Pancreas (tissue), 10 donors: ENCODE results near the gene ATP11C. TPM values are rescaled to one million over a fixed set of nuclear protein-coding genes. Genes with fewer than 3 reads are reported as not detected.

Experiments used
- ATAC-seq, 4 donors: fragments of 200-7000 bp; cut with Tn5 transposase; one replicate each; pipeline versions ENCODE4 v1.8.0 to v1.9.1; 2020; ENCODE audit warnings: mild to moderate bottlenecking in 4 of 4, moderate library complexity in 4 of 4
- DNase-seq, 6 donors: peaks; one replicate each; pipeline ENCODE4 v3.0.0-alpha.2; 2020
- FAIRE-seq: peaks from 2 replicates; lab custom pipeline; 2012; peaks lifted over from hg19 to GRCh38; lab: Jason Lieb, UNC
- H3K27ac ChIP-seq, 4 donors: fragments of 200-600 bp; sonication (generic); 1 replicate in 3 of 4; 2 replicates in 1 of 4; pipeline versions ENCODE4 v1.5.0 to v1.8.0; 2020
- H3K27me3 ChIP-seq, 4 donors: fragments of 200-600 bp; one replicate each; pipeline ENCODE4 v1.8.0; 2021
- H3K36me3 ChIP-seq, 3 donors: fragments of 200-600 bp; sonication (generic) in 1 of 3; one replicate each; pipeline versions ENCODE4 v1.5.0 to v1.8.0; 2020 to 2021
- H3K4me1 ChIP-seq, 3 donors: fragments of 200-600 bp; one replicate each; pipeline ENCODE4 v1.8.0; 2021
- H3K4me3 ChIP-seq, 4 donors: fragments of 200-600 bp; sonication (generic) in 2 of 4; one replicate each; pipeline versions ENCODE4 v1.5.0 to v1.8.0; 2020 to 2021
- H3K9me3 ChIP-seq, 4 donors: fragments of 200-600 bp; one replicate each; pipeline ENCODE4 v1.8.0; 2021
- CTCF ChIP-seq, 4 donors: fragments of 200-600 bp; sonication (generic) in 3 of 4; IDR thresholded peaks; one replicate each; pipeline versions ENCODE4 v1.5.0 to v1.8.0; 2021; ENCODE audit warnings: antibody characterized with exemption in 4 of 4
- WGBS, 2 donors: extraction: QIAGEN DNeasy Blood & Tissue Kit; methylation state at CpG; one replicate each; pipeline ENCODE4 v1.1.7; 2013; 5-methylcytosine and 5-hydroxymethylcytosine counted together
- intact Hi-C, 3 donors: fragments of 100-400 bp; cut with DNase I; formaldehyde crosslinking; loops; one replicate each; pipeline versions ENCODE4 v1.11.1 to v1.14.2; 2022
- polyA plus RNA-seq, 2 donors: library from polyadenylated mRNA; stranded (reverse); fragments of 200-250 nt; gene quantifications; one replicate each; pipeline ENCODE4 v1.2.3, GENCODE V29; 2013
- total RNA-seq, 6 donors: library from RNA; stranded (reverse); fragmentation: NEBNext Ultra II Directional in 4 of 6; extraction: Animal tissue kit (Norgen Biotek cat#: 25700) in 4 of 6; gene quantifications; one replicate each; pipeline versions ENCODE4 v1.2.1 to v1.2.4, GENCODE V29; 2021 to 2023
- donor health status: healthy with polysubstance abuse.
- donor health status: DM: no; HTN: no; CAD: no; lungs with moderate emphysema.
- donor health status: DM: no; HTN: no; CAD: no.
- donor health status: control.
- donor health status: control.
- donor health status: Bipolar disorder and iron deficiency.
- donor health status: DM: yes; HTN: yes; CAD: no.
- donor health status: DM: no; HTN: no; CAD: no.
- donor health status: DM: no; HTN: no; CAD: no.
- donor health status: DM: yes; HTN: yes; CAD: no.

The ATP11C gene
- total and polyA plus RNA-seq, 8 donors, result 1.3 to 10.3 (median 3.6) TPM

GRCh38 chrX:139766545-139766983 lies 166.3 kb downstream of the ATP11C start:
- no peak for ATAC-seq
- Histone ChIP-seq H3K9me3 (no peaks in the 10 kb centered on the region), H3K4me3 (no peak overlapping the region), H3K36me3 (no peaks in the 10 kb centered on the region), H3K27me3 (no peaks in the 10 kb centered on the region), H3K27ac (no peak overlapping the region), H3K4me1 (peaks cover 0 to 3% (median 0%) of the 10 kb centered on the region in 3 donors)
- WGBS, 2 donors, result 96 to 99% methylated on average over 5 of the region's 5 CpGs
- intact Hi-C loops, result no loop called here
- TF ChIP-seq CTCF (IDR thresholded peaks at IDR 0.05), result no peak
- FAIRE-seq, result no peak
- no peak for DNase-seq

- TF ChIP-seq CTCF (IDR thresholded peaks at IDR 0.05), result no peak
- 40 to 53% methylated on average over 4 of the region's 4 CpGs for WGBS, 2 donors
- Histone ChIP-seq H3K36me3 (no peaks in the 10 kb centered on the region), H3K9me3 (no peaks in the 10 kb centered on the region), H3K27me3 (no peaks in the 10 kb centered on the region), H3K27ac (no peak overlapping the region), H3K4me3 (no peak overlapping the region), H3K4me1 (peaks cover 0 to 3% (median 0%) of the 10 kb centered on the region in 3 donors)
- intact Hi-C loops, result no loop called here
- no peak for FAIRE-seq
- peak in 3 of 6 donors; percentile 32 to 52 (median 46) for DNase-seq
- peak; percentile 88 to 97 (median 89) for ATAC-seq
Measured at GRCh38 chrX:139762400-139763183, 170.3 kb downstream of the ATP11C start.

- H3K36me3 ChIP-seq, result no peaks in the 10 kb centered on the region
- H3K27me3 ChIP-seq, result peaks cover 0 to 3% (median 0%) of the 10 kb centered on the region in 4 donors
- peak in 1 of 4 donors; percentile 18 for TF ChIP-seq CTCF (IDR thresholded peaks at IDR 0.05)
- 72 to 74% methylated on average over 4 of the region's 4 CpGs for WGBS, 2 donors
- H3K9me3 ChIP-seq, result no peaks in the 10 kb centered on the region
- DNase-seq (no peak), FAIRE-seq (no peak), ATAC-seq (peak in 1 of 4 donors; percentile 30)
- no peak overlapping the region for H3K27ac ChIP-seq
- peaks cover 0 to 3% (median 0%) of the 10 kb centered on the region in 3 donors for H3K4me1 ChIP-seq
- intact Hi-C loops, result no loop called here
- no peak overlapping the region for H3K4me3 ChIP-seq
Measured at GRCh38 chrX:139759637-139760036, 173.2 kb downstream of the ATP11C start.

- FAIRE-seq (no peak), ATAC-seq (peak; percentile 46 to 78 (median 60))
- 45 to 57% methylated on average over 1 of the region's 1 CpG for WGBS, 2 donors
Measured at GRCh38 chrX:139758809-139759208, 174.0 kb downstream of the ATP11C start.

More at GRCh38 chrX:139758809-139759208, 174.0 kb downstream of the ATP11C start:
- Histone ChIP-seq H3K27me3 (peaks cover 0 to 3% (median 0%) of the 10 kb centered on the region in 4 donors), H3K27ac (no peak overlapping the region), H3K4me3 (no peak overlapping the region), H3K4me1 (peaks cover 0 to 3% (median 0%) of the 10 kb centered on the region in 3 donors), H3K9me3 (no peaks in the 10 kb centered on the region), H3K36me3 (no peaks in the 10 kb centered on the region)
- peak in 1 of 6 donors; percentile 5 for DNase-seq
- no peak for TF ChIP-seq CTCF (IDR thresholded peaks at IDR 0.05)
- intact Hi-C loops, result no loop called here
